GM19467 (cell line): Measurements from ENCODE around the gene ULK3.
A peak's percentile ranks its signal among the peaks of the same experiment; 100 is the strongest.

Experiments used
- ATAC-seq: cut with Tn5 transposase; IDR thresholded peaks from one replicate; pipeline ENCODE4 v1.9.1; 2021; ENCODE audit warnings: mild to moderate bottlenecking, moderate library complexity; ENCODE audit not compliant: unreplicated experiment

Gene ULK3

GRCh38 chr15:74824976-74825375, 18.0 kb downstream of the ULK3 start:
- ATAC-seq = no peak

- ATAC-seq = no peak
These were observed 19.6 kb downstream of the ULK3 start for GRCh38 chr15:74823324-74823723.

- no peak for ATAC-seq
These were observed 20.7 kb downstream of the ULK3 start for GRCh38 chr15:74822233-74822632.

GRCh38 chr15:74821790-74822158, 21.2 kb downstream of the ULK3 start:
- no peak for ATAC-seq

- ATAC-seq = peak; percentile 58
These were observed 21.7 kb downstream of the ULK3 start for GRCh38 chr15:74821091-74821789.

GRCh38 chr15:74820056-74820455, 22.9 kb downstream of the ULK3 start:
- no peak for ATAC-seq

GRCh38 chr15:74817370-74817737, 25.6 kb downstream of the ULK3 start:
- no peak for ATAC-seq

- no peak for ATAC-seq
These were observed 26.2 kb downstream of the ULK3 start for GRCh38 chr15:74816624-74817369.

GRCh38 chr15:74815961-74816360, 27.0 kb downstream of the ULK3 start:
- no peak for ATAC-seq

- ATAC-seq = no peak
These were observed 27.6 kb downstream of the ULK3 start for GRCh38 chr15:74815121-74815934.

GRCh38 chr15:74812533-74812932, 30.4 kb downstream of the ULK3 start, which contains the start of gene LMAN1L:
Gene LMAN1L, plus strand, starts transcription at chr15:74812835. Its CDS starts 20 bp downstream, at chr15:74812855.
- ATAC-seq = no peak

- ATAC-seq = no peak
These were observed 33.0 kb downstream of the ULK3 start for GRCh38 chr15:74809956-74810355.

- no peak for ATAC-seq
These were observed 33.7 kb downstream of the ULK3 start for GRCh38 chr15:74809242-74809641.

- ATAC-seq = no peak
These were observed 34.1 kb downstream of the ULK3 start for GRCh38 chr15:74808840-74809229.

GRCh38 chr15:74808078-74808839, 34.7 kb downstream of the ULK3 start:
- ATAC-seq = no peak

GRCh38 chr15:74807282-74807681, 35.7 kb downstream of the ULK3 start:
- ATAC-seq = no peak

- no peak for ATAC-seq
These were observed 38.0 kb downstream of the ULK3 start for GRCh38 chr15:74804935-74805334.

GRCh38 chr15:74802862-74803447, 40.0 kb downstream of the ULK3 start:
- no peak for ATAC-seq

- ATAC-seq = no peak
These were observed 40.7 kb downstream of the ULK3 start for GRCh38 chr15:74802290-74802689.

GRCh38 chr15:74801311-74801997, 41.5 kb downstream of the ULK3 start:
- no peak for ATAC-seq
